Measurements from ENCODE around the gene ADGRG3. TPM values are rescaled to one million over a fixed set of nuclear protein-coding genes. Genes with fewer than 3 reads are reported as not detected.

ADGRG3 gene
- total and polyA plus RNA-seq, 9 of the 15 experiments (the other 6 are each of a cell fraction or from before 2014, with no cell fraction given) = 0.09 to 0.52 (median 0.14) TPM; not detected in 3

DNA sequence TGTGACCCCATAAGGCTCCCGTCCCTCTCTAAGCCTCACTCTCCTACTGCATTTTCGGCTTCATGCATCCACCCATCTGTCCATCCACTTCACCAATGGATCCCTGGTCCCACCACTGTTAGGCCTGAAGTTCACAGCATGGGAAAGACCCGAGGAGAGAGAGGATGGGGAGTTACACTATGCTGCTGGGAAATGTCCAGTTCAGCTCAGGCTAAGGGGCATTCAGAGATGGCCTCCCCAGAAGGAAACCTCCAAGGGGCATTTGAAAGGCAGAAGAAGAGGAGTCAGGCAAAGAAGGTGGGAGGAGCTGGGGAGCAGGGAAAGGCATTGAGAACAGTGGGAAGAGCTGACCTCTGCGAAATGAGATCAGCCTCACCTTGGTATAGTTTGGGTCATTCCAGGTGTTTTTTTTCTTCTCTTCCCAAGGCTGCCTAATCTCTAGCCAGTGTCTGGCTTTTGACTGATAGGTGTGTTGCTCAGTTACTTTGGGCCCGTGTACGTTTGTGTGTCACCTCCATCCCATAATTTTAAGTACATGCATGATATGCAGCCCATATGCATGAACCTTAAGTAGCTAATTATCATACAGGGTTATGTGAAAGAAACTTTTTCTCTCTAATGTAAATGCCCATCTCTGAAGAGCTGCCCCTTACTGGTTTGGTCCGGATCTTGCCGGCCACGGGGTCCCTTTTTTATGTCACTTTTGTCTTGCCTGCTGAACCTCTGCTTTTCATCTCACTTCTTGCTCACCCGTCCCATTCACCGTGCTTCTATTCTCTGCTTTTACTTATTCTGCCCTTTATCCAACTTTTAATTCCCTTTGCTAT, 14.9 kb downstream of the ADGRG3 start (continued):
- TF ChIP-seq BRF1 (IDR thresholded peaks at IDR 0.05; ENCODE audit: borderline replicate concordance, extremely low read depth, insufficient read length) = no peak
- TF ChIP-seq, protein P1, sequence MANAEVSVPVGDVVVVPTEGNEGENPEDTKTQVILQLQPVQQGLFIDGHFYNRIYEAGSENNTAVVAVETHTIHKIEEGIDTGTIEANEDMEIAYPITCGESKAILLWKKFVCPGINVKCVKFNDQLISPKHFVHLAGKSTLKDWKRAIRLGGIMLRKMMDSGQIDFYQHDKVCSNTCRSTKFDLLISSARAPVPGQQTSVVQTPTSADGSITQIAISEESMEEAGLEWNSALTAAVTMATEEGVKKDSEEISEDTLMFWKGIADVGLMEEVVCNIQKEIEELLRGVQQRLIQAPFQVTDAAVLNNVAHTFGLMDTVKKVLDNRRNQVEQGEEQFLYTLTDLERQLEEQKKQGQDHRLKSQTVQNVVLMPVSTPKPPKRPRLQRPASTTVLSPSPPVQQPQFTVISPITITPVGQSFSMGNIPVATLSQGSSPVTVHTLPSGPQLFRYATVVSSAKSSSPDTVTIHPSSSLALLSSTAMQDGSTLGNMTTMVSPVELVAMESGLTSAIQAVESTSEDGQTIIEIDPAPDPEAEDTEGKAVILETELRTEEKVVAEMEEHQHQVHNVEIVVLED (CRISPR knock-in tag; IDR thresholded peaks at IDR 0.05) = no peak
- no peak for TF ChIP-seq PHTF2 (CRISPR knock-in tag; IDR thresholded peaks at IDR 0.05)
- 0 out of 2 replicates have a peak, but pooled peaks have one; percentile 41 for TF ChIP-seq ERF (CRISPR knock-in tag; IDR thresholded peaks at IDR 0.05)
- TF ChIP-seq PML (IDR thresholded peaks at IDR 0.05; ENCODE audit: low read length) = peak; percentile 99
- no peak for TF ChIP-seq ZFP36 (IDR thresholded peaks at IDR 0.05; ENCODE audit: low read depth, low read length, partially characterized antibody)
- TF ChIP-seq, protein P2, sequence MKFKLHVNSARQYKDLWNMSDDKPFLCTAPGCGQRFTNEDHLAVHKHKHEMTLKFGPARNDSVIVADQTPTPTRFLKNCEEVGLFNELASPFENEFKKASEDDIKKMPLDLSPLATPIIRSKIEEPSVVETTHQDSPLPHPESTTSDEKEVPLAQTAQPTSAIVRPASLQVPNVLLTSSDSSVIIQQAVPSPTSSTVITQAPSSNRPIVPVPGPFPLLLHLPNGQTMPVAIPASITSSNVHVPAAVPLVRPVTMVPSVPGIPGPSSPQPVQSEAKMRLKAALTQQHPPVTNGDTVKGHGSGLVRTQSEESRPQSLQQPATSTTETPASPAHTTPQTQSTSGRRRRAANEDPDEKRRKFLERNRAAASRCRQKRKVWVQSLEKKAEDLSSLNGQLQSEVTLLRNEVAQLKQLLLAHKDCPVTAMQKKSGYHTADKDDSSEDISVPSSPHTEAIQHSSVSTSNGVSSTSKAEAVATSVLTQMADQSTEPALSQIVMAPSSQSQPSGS (CRISPR knock-in tag; IDR thresholded peaks at IDR 0.05) = no peak
- no peak for TF ChIP-seq MTA3 (IDR thresholded peaks at IDR 0.05; ENCODE audit: borderline replicate concordance)
- no peak for TF ChIP-seq TARDBP (IDR thresholded peaks at IDR 0.05)
- no peak for TF ChIP-seq ATF1 (CRISPR knock-in tag; IDR thresholded peaks at IDR 0.05)
- no peak for TF ChIP-seq ATF1 (tag; IDR thresholded peaks at IDR 0.05)
- no peak; a peak in 1 of 4 replicates for TF ChIP-seq ARNT (IDR thresholded peaks at IDR 0.05)
- TF ChIP-seq, protein P3, sequence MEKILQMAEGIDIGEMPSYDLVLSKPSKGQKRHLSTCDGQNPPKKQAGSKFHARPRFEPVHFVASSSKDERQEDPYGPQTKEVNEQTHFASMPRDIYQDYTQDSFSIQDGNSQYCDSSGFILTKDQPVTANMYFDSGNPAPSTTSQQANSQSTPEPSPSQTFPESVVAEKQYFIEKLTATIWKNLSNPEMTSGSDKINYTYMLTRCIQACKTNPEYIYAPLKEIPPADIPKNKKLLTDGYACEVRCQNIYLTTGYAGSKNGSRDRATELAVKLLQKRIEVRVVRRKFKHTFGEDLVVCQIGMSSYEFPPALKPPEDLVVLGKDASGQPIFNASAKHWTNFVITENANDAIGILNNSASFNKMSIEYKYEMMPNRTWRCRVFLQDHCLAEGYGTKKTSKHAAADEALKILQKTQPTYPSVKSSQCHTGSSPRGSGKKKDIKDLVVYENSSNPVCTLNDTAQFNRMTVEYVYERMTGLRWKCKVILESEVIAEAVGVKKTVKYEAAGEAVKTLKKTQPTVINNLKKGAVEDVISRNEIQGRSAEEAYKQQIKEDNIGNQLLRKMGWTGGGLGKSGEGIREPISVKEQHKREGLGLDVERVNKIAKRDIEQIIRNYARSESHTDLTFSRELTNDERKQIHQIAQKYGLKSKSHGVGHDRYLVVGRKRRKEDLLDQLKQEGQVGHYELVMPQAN (IDR thresholded peaks at IDR 0.05; ENCODE audit: borderline replicate concordance) = no peak
- no peak for TF ChIP-seq PHF8 (IDR thresholded peaks at IDR 0.05; ENCODE audit: borderline replicate concordance, low read length)
- TF ChIP-seq PHF21A (IDR thresholded peaks at IDR 0.05; ENCODE audit: borderline replicate concordance, low read depth) = no peak
- TF ChIP-seq ILF3 (IDR thresholded peaks at IDR 0.05; ENCODE audit: borderline replicate concordance) = no peak
- TF ChIP-seq ZNF354B (CRISPR knock-in tag; IDR thresholded peaks at IDR 0.05) = no peak
- peak in 1 of 2 experiments; percentile 77; a peak in 1 of 4 replicates for TF ChIP-seq SIN3A (IDR thresholded peaks at IDR 0.05; ENCODE audit: borderline replicate concordance in 2 of 2, control insufficient read depth in 1 of 2, low read depth in 2 of 2, low read length in 2 of 2)
- TF ChIP-seq KHSRP (IDR thresholded peaks at IDR 0.05) = no peak
- TF ChIP-seq SREBF1 (IDR thresholded peaks at IDR 0.05; ENCODE audit: borderline replicate concordance, low read depth, low read length) = no peak
- TF ChIP-seq, protein P4, sequence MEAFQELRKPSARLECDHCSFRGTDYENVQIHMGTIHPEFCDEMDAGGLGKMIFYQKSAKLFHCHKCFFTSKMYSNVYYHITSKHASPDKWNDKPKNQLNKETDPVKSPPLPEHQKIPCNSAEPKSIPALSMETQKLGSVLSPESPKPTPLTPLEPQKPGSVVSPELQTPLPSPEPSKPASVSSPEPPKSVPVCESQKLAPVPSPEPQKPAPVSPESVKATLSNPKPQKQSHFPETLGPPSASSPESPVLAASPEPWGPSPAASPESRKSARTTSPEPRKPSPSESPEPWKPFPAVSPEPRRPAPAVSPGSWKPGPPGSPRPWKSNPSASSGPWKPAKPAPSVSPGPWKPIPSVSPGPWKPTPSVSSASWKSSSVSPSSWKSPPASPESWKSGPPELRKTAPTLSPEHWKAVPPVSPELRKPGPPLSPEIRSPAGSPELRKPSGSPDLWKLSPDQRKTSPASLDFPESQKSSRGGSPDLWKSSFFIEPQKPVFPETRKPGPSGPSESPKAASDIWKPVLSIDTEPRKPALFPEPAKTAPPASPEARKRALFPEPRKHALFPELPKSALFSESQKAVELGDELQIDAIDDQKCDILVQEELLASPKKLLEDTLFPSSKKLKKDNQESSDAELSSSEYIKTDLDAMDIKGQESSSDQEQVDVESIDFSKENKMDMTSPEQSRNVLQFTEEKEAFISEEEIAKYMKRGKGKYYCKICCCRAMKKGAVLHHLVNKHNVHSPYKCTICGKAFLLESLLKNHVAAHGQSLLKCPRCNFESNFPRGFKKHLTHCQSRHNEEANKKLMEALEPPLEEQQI (IDR thresholded peaks at IDR 0.05) = no peak
